ENCODE data around the gene ZNF516. TPM values are rescaled to one million over a fixed set of nuclear protein-coding genes. Genes with fewer than 3 reads are reported as not detected.

The ZNF516 gene
- total RNA-seq, 1 donor from 2014 or later: 83.2 TPM

DNA sequence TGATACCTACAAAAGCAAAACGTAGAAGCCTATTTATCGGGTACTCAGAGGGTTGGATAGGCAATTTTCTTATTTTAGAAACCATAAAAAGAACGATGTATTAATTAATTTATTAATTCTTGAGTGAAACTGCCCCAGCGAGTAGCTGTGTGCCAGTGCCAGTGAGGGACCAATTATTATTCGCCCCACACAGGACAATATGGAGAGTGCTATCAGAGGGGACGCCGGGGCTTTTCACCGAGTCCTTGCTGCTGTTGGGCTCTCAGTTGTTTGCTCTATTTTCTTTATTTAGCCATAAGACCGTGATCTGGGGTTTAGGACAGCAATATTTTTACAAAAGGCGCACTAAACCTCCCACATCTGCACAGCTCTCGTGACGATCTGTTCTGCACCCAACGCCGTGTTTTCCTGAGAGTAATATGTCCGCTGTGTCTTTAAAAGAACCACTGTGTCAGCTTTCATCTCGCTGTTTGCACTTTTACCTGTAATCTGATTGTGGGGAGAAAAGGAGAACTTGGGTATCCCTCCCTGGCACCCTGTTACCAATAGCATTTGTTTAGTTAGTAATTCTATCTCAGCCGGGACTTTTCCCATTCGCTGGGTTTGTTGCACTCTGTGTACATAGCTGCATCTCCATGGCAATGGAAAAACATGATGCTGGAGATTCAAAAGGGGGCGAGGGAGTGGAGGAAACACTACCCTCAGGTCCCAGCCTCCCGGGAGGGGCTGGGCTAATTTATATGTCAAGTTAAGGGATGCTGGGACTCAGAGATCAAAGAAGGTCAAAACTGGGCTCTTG, 30.1 kb upstream of the ZNF516 start:
- Mint-ChIP-seq H3K36me3 (ENCODE audit: low read depth, unreplicated experiment) (no peaks in the 10 kb centered on the region), H3K4me3 (ENCODE audit: unreplicated experiment) (peak overlapping the region; percentile 86), H3K27me3 (ENCODE audit: unreplicated experiment) (peaks cover 5% of the 10 kb centered on the region), H3K4me1 (ENCODE audit: unreplicated experiment) (peaks cover 42% of the 10 kb centered on the region), H3K27ac (ENCODE audit: unreplicated experiment) (peak overlapping the region; percentile 94), H3K9me3 (ENCODE audit: unreplicated experiment) (no peaks in the 10 kb centered on the region)
- peak; percentile 56 for DNase-seq (ENCODE audit: low spot score)
- TF ChIP-seq, protein P1, sequence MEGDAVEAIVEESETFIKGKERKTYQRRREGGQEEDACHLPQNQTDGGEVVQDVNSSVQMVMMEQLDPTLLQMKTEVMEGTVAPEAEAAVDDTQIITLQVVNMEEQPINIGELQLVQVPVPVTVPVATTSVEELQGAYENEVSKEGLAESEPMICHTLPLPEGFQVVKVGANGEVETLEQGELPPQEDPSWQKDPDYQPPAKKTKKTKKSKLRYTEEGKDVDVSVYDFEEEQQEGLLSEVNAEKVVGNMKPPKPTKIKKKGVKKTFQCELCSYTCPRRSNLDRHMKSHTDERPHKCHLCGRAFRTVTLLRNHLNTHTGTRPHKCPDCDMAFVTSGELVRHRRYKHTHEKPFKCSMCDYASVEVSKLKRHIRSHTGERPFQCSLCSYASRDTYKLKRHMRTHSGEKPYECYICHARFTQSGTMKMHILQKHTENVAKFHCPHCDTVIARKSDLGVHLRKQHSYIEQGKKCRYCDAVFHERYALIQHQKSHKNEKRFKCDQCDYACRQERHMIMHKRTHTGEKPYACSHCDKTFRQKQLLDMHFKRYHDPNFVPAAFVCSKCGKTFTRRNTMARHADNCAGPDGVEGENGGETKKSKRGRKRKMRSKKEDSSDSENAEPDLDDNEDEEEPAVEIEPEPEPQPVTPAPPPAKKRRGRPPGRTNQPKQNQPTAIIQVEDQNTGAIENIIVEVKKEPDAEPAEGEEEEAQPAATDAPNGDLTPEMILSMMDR (IDR thresholded peaks at IDR 0.05; ENCODE audit: unreplicated experiment): no peak

DNA sequence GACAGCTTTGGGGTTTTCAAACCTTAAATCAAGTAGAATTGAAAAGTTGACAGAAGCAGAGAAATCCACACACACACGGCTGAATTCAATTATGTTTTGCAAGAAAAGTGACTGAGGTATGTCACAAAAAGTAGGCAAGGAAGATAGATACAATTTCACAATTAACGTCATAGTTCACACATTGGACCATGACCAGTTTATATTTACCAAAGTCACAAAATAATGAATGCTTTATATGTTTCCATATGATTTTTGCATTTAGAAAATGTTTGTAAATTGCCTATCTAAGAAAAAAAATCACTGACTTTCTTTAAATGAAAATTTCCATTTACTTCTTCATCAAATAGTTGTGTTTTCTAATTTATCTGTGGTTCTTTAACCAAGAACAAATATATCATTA, 29.4 kb upstream of the ZNF516 start:
- Mint-ChIP-seq H3K9me3 (ENCODE audit: unreplicated experiment) (no peaks in the 10 kb centered on the region), H3K27ac (ENCODE audit: unreplicated experiment) (no peak overlapping the region), H3K36me3 (ENCODE audit: low read depth, unreplicated experiment) (no peaks in the 10 kb centered on the region), H3K4me1 (ENCODE audit: unreplicated experiment) (peaks cover 37% of the 10 kb centered on the region), H3K4me3 (ENCODE audit: unreplicated experiment) (no peak overlapping the region), H3K27me3 (ENCODE audit: unreplicated experiment) (peaks cover 5% of the 10 kb centered on the region)
- DNase-seq (ENCODE audit: low spot score): no peak
- TF ChIP-seq, protein P1 (IDR thresholded peaks at IDR 0.05; ENCODE audit: unreplicated experiment): no peak

DNA sequence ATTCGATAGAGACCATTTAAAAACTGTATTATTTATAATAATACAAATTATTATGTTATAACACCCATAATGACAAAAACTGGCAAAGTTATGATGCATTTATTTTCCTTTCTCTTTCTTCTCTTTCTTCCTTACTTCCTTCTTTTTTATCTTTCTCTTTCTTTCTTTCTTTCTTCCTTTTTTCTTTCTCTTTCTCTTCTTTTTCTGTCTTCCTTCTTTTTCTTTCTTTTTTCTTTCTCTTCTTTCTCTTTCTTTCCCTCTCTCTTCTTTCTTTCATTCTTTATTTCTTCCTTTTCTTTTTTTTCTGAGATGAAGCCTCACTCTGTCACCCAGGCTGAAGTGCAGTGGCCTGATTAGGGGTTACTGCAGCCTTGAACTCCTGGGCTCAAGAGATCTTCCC, 27.5 kb upstream of the ZNF516 start:
- TF ChIP-seq, protein P1 (IDR thresholded peaks at IDR 0.05; ENCODE audit: unreplicated experiment): no peak
- Mint-ChIP-seq H3K4me1 (ENCODE audit: unreplicated experiment) (peaks cover 42% of the 10 kb centered on the region), H3K4me3 (ENCODE audit: unreplicated experiment) (no peak overlapping the region), H3K27ac (ENCODE audit: unreplicated experiment) (peak overlapping the region; percentile 79), H3K9me3 (ENCODE audit: unreplicated experiment) (no peaks in the 10 kb centered on the region), H3K36me3 (ENCODE audit: low read depth, unreplicated experiment) (no peaks in the 10 kb centered on the region), H3K27me3 (ENCODE audit: unreplicated experiment) (peaks cover 5% of the 10 kb centered on the region)
- no peak for DNase-seq (ENCODE audit: low spot score)

DNA sequence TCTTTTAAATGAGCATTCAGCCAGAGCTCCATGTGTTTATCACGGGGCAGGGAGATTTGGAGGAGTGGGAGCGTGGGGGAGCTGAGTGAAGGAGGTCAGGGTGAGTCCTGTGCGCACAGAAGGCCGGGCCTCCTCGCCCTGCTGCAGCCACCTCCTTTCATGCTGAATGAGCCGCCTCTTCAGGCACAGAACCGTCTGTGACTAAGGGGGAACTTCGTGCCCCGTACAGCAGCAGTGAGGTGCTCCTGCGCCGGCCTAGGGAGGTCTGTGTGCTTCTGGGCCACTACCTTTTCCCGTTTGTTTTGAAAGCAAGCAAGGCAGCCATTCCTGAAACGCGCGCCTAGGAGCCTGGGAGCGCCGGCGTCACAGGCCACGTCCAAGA, 27.1 kb upstream of the ZNF516 start:
- peaks cover 43% of the 10 kb centered on the region for H3K4me1 Mint-ChIP-seq (ENCODE audit: unreplicated experiment)
- H3K27ac Mint-ChIP-seq (ENCODE audit: unreplicated experiment): peak overlapping the region; percentile 79
- H3K9me3 Mint-ChIP-seq (ENCODE audit: unreplicated experiment): no peaks in the 10 kb centered on the region
- no peaks in the 10 kb centered on the region for H3K36me3 Mint-ChIP-seq (ENCODE audit: low read depth, unreplicated experiment)
- peaks cover 4% of the 10 kb centered on the region for H3K27me3 Mint-ChIP-seq (ENCODE audit: unreplicated experiment)
- peak; percentile 28 for DNase-seq (ENCODE audit: low spot score)
- H3K4me3 Mint-ChIP-seq (ENCODE audit: unreplicated experiment): no peak overlapping the region
- TF ChIP-seq, protein P1 (IDR thresholded peaks at IDR 0.05; ENCODE audit: unreplicated experiment): no peak

DNA sequence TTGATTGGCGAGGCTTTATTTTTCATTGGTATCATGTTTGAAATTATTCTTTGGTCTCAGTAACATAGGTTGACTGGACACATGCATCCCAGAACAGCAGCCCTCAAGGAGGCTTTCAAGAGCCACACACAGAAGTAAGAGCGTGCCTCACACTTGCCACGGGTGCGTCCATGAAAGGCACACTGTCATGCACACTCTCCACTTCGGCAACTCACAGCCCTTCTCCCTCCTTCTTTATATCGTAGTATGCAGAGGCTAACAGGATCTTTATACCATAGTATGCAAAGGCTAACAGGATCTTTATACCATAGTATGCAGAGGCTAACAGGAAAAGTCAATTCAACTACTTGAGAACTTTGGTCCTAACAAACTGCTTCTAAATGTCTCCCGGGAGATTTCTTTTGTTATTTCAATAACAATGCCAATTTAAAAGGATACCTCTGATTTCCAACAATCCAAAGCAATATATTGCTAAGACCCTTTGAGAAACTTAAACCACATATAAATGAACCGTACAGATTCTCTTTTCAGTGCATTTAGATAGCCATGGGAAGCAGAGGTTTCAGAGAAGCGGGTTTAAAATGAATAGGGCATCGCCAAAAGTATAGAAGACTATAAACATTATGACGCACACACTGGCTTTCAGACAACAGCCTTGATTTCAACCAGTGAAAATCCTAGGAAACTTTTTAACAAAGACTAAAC, 26.5 kb upstream of the ZNF516 start:
- no peak for DNase-seq (ENCODE audit: low spot score)
- Mint-ChIP-seq H3K9me3 (ENCODE audit: unreplicated experiment) (no peaks in the 10 kb centered on the region), H3K27me3 (ENCODE audit: unreplicated experiment) (peaks cover under 1% of the 10 kb centered on the region), H3K27ac (ENCODE audit: unreplicated experiment) (peak overlapping the region; percentile 79), H3K4me1 (ENCODE audit: unreplicated experiment) (peaks cover 43% of the 10 kb centered on the region), H3K36me3 (ENCODE audit: low read depth, unreplicated experiment) (no peaks in the 10 kb centered on the region), H3K4me3 (ENCODE audit: unreplicated experiment) (no peak overlapping the region)
- TF ChIP-seq, protein P1 (IDR thresholded peaks at IDR 0.05; ENCODE audit: unreplicated experiment): no peak
